Activated naive CD4-positive, alpha-beta T cell treated with anti-CD3 and anti-CD28 coated beads, Interleukin-2, amount 50 U/mL, for 72 hours (primary cell): ENCODE data around the gene C11orf86. TPM values are rescaled to one million over a fixed set of nuclear protein-coding genes. Genes with fewer than 3 reads are reported as not detected.

ENCODE experiments used
- total RNA-seq, 2 donors: library from RNA; stranded (reverse); gene quantifications; one replicate each; pipeline ENCODE4 v1.2.3, GENCODE V29; 2022

C11orf86 gene
- total RNA-seq, 2 donors from 2014 or later = not detected

Other genes starting within 250 kb of the C11orf86 start
- gene SPTBN2, start 246.1 kb upstream of the C11orf86 start, total RNA-seq = 1 to 10 TPM; 1.4 to 1.8 TPM
- gene RCE1, start 131.9 kb upstream of the C11orf86 start, total RNA-seq = 10 to 100 TPM; 22.2 to 38.0 TPM
- 10 to 100 TPM; 23.9 TPM for gene LRFN4, start 118.2 kb upstream of the C11orf86 start, total RNA-seq
- 10 to 100 TPM in 1 of 2 donors, 1 to 10 TPM in 1; 4.6 to 11.5 TPM for gene PC, start 16.9 kb upstream of the C11orf86 start, total RNA-seq
- under 1 TPM in 1 of 2 donors, not detected in 1; 0.05 TPM for gene SYT12, start 47.8 kb downstream of the C11orf86 start, total RNA-seq
- gene RHOD, start 81.5 kb downstream of the C11orf86 start, total RNA-seq = under 1 TPM; 0.68 to 0.89 TPM
- gene KDM2A, start 144.0 kb downstream of the C11orf86 start, total RNA-seq = 10 to 100 TPM; 82.7 to 97.5 TPM